BE2C (cell line): ENCODE results near the gene IGF1.

Experiments
- DNase-seq: peaks from one replicate; pipeline ENCODE4 v3.0.0-alpha.2; 2020
- H3K27me3 ChIP-seq: fragments of 250-450 bp; sonication (Bioruptor Pico); 2 replicates; pipeline ENCODE4 v1.5.1; 2020; ENCODE audit warnings: mild to moderate bottlenecking
- H3K36me3 ChIP-seq: fragments of 250-450 bp; sonication (Bioruptor Pico); 2 replicates; pipeline ENCODE4 v1.5.1; 2020; ENCODE audit warnings: mild to moderate bottlenecking
- H3K4me1 ChIP-seq: fragments of 250-450 bp; sonication (Bioruptor Pico); 2 replicates; pipeline ENCODE4 v1.5.1; 2020
- H3K4me3 ChIP-seq: 2 replicates; pipeline ENCODE4 v1.5.1; 2011; ENCODE audit warnings: low read depth, low read length
- H3K9me3 ChIP-seq: fragments of 250-450 bp; sonication (Bioruptor Pico); 2 replicates; pipeline ENCODE4 v1.5.1; 2020
- CTCF ChIP-seq: IDR thresholded peaks from 2 replicates; pipeline ENCODE4 v1.5.1; 2012; ENCODE audit warnings: mild to moderate bottlenecking, low read depth, low read length

The IGF1 gene

DNA sequence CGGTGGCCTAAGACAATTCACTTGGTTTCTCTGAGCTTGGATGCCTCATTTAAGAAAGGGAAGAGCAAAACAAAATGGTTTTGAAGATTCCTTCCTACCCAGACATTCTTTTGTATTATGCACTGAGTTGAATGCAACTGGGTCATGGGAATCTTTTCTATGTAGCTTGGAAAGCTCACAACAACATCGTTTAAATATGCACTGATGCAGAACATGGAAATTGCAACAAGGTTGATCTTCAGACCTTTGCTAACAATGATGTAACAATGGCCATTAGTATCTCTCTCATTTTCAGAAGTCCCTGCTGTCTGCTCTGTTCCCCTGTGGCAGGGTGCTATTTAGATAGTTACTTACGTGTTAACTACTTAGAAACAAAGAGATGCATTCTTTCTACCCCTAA is 30.1 kb upstream of the IGF1 start:
- Histone ChIP-seq H3K36me3 (no peaks in the 10 kb centered on the region), H3K27me3 (no peaks in the 10 kb centered on the region), H3K9me3 (no peaks in the 10 kb centered on the region), H3K4me1 (no peaks in the 10 kb centered on the region), H3K4me3 (no peak overlapping the region)
- DNase-seq: no peak
- TF ChIP-seq CTCF: no peak

DNA sequence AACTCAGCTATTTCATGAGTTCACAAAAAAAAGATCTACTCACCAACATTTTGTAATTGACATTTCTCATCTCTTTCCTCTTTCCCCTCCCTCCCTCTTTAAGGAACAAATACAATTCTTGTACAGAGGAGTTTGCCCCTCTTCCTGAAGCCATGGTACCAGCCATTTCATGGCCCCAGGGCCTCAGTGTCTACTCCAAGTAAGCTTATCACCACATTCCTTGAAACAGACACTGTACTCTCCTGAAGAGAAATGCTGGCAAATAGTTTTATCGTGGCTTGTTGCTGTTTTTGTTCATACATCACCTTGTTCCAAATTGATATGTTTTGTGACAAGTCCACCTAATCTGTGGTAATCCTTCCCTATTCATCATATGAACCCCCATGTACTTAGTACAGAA is 29.7 kb upstream of the IGF1 start:
- H3K36me3 ChIP-seq: no peaks in the 10 kb centered on the region
- no peak for DNase-seq
- no peak for TF ChIP-seq CTCF
- H3K9me3 ChIP-seq: no peaks in the 10 kb centered on the region
- H3K4me3 ChIP-seq: no peak overlapping the region
- H3K4me1 ChIP-seq: no peaks in the 10 kb centered on the region
- H3K27me3 ChIP-seq: no peaks in the 10 kb centered on the region

- H3K36me3 ChIP-seq: no peaks in the 10 kb centered on the region
- no peak for DNase-seq
- no peaks in the 10 kb centered on the region for H3K9me3 ChIP-seq
- H3K4me3 ChIP-seq: no peak overlapping the region
- H3K27me3 ChIP-seq: no peaks in the 10 kb centered on the region
- H3K4me1 ChIP-seq: no peaks in the 10 kb centered on the region
- no peak for TF ChIP-seq CTCF
Measured at GRCh38 chr12:102509123-102509626, 28.8 kb upstream of the IGF1 start.

GRCh38 chr12:102508052-102508451 is 27.7 kb upstream of the IGF1 start:
- Histone ChIP-seq H3K9me3 (no peaks in the 10 kb centered on the region), H3K27me3 (no peaks in the 10 kb centered on the region), H3K36me3 (no peaks in the 10 kb centered on the region), H3K4me1 (no peaks in the 10 kb centered on the region), H3K4me3 (no peak overlapping the region)
- TF ChIP-seq CTCF: no peak
- DNase-seq: no peak

GRCh38 chr12:102507301-102507700 is 26.9 kb upstream of the IGF1 start:
- H3K27me3 ChIP-seq: no peaks in the 10 kb centered on the region
- DNase-seq: no peak
- no peaks in the 10 kb centered on the region for H3K4me1 ChIP-seq
- H3K4me3 ChIP-seq: no peak overlapping the region
- H3K36me3 ChIP-seq: no peaks in the 10 kb centered on the region
- H3K9me3 ChIP-seq: no peaks in the 10 kb centered on the region
- TF ChIP-seq CTCF: no peak

DNA sequence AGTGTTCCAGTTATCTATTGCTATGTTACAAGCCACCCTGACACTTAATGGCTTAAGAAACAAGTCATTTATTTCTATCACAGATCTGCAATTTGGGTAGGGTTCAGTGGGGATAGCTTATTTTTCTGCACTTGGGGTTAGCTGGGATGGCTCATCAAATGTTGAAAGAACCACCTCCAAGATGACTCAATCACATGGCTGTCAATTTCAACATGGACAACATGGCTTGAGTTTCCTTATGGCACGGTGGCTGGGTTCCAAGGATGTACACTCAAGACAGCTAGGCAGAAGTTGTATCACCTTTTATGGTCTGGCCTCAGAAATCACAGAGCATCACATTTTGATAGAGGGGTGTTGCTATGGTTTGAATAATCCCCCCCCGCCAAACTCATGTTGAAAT is 24.5 kb upstream of the IGF1 start:
- H3K4me3 ChIP-seq: no peak overlapping the region
- H3K27me3 ChIP-seq: no peaks in the 10 kb centered on the region
- H3K4me1 ChIP-seq: no peaks in the 10 kb centered on the region
- no peak for DNase-seq
- no peaks in the 10 kb centered on the region for H3K36me3 ChIP-seq
- no peaks in the 10 kb centered on the region for H3K9me3 ChIP-seq
- TF ChIP-seq CTCF: no peak
